ENCODE results near the gene PSMD4. TPM values are rescaled to one million over a fixed set of nuclear protein-coding genes. Genes with fewer than 3 reads are reported as not detected.
A peak's percentile ranks its signal among the peaks of the same experiment; 100 is the strongest.

Gene PSMD4
- polyA plus RNA-seq, 3 donors = 232 to 266 (median 252) TPM

DNA sequence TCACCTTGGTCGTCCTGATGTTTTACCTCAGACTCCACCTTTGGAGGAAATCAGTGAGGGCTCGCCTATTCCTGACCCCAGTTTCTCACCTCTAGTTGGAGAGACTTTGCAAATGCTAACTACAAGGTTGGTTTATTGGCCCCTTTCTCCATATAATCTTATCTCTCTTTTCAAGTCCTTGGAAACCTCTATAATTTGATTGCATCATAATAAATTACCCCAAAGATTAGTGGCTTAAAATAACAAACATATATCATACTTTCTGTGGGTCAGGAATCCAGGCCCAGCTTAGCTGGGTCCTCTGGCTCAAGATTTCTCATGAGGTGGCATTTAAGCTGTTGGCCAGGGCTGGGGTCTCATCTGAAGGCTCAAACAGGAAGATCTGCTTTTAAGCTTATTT, 12.1 kb upstream of the PSMD4 start:
- Histone ChIP-seq H3K4me2 (replicated peaks; ENCODE audit: extremely low read depth, low read length, poor library complexity, severe bottlenecking) (no peak overlapping the region), H3K4me1 (ENCODE audit: control insufficient read depth in 1 of 2, insufficient read depth in 2 of 2, low read length in 2 of 2) (peaks cover 7 to 9% of the 10 kb centered on the region in 2 donors), H3K79me2 (ENCODE audit: insufficient read depth, low read length) (no peaks in the 10 kb centered on the region), H2AFZ (ENCODE audit: insufficient read depth, low read depth, low read length, poor library complexity, severe bottlenecking) (no peak overlapping the region), H3K36me3 (replicated peaks in 1 of 2; ENCODE audit: control insufficient read depth in 1 of 2, insufficient read depth in 2 of 2, low read length in 2 of 2) (peaks cover 92 to 99% of the 10 kb centered on the region in 2 donors), H3K27me3 (ENCODE audit: control insufficient read depth in 2 of 2, insufficient read depth in 2 of 2, low read length in 2 of 2) (no peaks in the 10 kb centered on the region), H3K4me3 (replicated peaks in 1 of 3; ENCODE audit: low read depth in 2 of 3, low read length in 3 of 3) (no peak overlapping the region), H3K9me3 (replicated peaks in 1 of 2; ENCODE audit: control insufficient read depth in 1 of 2, insufficient read depth in 1 of 2, low read length in 2 of 2) (no peaks in the 10 kb centered on the region), H3K9ac (ENCODE audit: insufficient read depth, low read length, poor library complexity, severe bottlenecking) (no peak overlapping the region), H4K20me1 (ENCODE audit: insufficient read depth, low read length) (peaks cover 3% of the 10 kb centered on the region), H3K27ac (ENCODE audit: low read depth in 1 of 2, low read length in 2 of 2) (no peak overlapping the region)
- no peak for DNase-seq
- Mint-ChIP-seq H3K4me3 (no peak overlapping the region), H3K27me3 (ENCODE audit: low read depth in 3 of 3) (no peaks in the 10 kb centered on the region), H3K9me3 (peaks cover 0 to 2% (median 0%) of the 10 kb centered on the region in 7 donors), H3K4me1 (peaks cover 10% of the 10 kb centered on the region), H3K27ac (peak overlapping the region in 1 of 7 donors; percentile 63), H3K36me3 (peaks cover 79 to 99% of the 10 kb centered on the region in 2 donors)
- WGBS (ENCODE audit: insufficient coverage) = 100% methylated on average over 1 of the region's 2 CpGs
- TF ChIP-seq, protein P1, sequence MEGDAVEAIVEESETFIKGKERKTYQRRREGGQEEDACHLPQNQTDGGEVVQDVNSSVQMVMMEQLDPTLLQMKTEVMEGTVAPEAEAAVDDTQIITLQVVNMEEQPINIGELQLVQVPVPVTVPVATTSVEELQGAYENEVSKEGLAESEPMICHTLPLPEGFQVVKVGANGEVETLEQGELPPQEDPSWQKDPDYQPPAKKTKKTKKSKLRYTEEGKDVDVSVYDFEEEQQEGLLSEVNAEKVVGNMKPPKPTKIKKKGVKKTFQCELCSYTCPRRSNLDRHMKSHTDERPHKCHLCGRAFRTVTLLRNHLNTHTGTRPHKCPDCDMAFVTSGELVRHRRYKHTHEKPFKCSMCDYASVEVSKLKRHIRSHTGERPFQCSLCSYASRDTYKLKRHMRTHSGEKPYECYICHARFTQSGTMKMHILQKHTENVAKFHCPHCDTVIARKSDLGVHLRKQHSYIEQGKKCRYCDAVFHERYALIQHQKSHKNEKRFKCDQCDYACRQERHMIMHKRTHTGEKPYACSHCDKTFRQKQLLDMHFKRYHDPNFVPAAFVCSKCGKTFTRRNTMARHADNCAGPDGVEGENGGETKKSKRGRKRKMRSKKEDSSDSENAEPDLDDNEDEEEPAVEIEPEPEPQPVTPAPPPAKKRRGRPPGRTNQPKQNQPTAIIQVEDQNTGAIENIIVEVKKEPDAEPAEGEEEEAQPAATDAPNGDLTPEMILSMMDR (IDR thresholded peaks at IDR 0.05) = no peak
- intact Hi-C loops (cut with micrococcal nuclease) = no loop called here

DNA sequence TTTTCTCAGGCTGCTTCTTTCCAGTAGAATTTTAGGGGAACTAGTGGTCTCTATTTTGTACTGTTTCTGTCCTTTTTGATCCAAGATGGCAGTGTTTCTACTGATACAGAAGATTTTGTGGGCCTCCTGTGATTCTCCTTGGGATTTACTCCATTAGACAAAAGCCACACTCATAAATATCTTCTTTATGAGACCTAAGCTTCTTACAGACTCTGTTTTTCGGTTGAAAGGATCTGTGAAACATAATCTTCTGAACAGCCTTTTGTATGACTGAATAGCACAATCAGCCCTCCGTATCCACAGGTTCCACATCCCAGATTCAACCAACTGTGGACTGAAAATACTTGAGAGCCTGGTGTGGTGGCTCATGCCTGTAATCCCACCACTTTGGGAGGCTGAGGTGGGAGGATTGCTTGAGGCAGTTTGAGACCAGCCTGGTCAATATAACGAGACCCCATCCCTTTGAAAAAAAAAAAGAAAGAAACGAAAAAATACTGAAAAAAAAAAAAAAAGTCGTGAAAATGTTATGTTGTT, 10.8 kb upstream of the PSMD4 start:
- no peak for DNase-seq
- intact Hi-C loops (cut with micrococcal nuclease) = no loop called here
- Histone ChIP-seq H2AFZ (ENCODE audit: insufficient read depth, low read depth, low read length, poor library complexity, severe bottlenecking) (no peak overlapping the region), H3K79me2 (ENCODE audit: insufficient read depth, low read length) (no peaks in the 10 kb centered on the region), H3K4me1 (ENCODE audit: control insufficient read depth in 1 of 2, insufficient read depth in 2 of 2, low read length in 2 of 2) (no peaks in the 10 kb centered on the region), H4K20me1 (ENCODE audit: insufficient read depth, low read length) (no peaks in the 10 kb centered on the region), H3K36me3 (replicated peaks in 1 of 2; ENCODE audit: control insufficient read depth in 1 of 2, insufficient read depth in 2 of 2, low read length in 2 of 2) (peaks cover 92 to 100% of the 10 kb centered on the region in 2 donors), H3K27me3 (ENCODE audit: control insufficient read depth in 2 of 2, insufficient read depth in 2 of 2, low read length in 2 of 2) (no peaks in the 10 kb centered on the region), H3K4me3 (replicated peaks in 1 of 3; ENCODE audit: low read depth in 2 of 3, low read length in 3 of 3) (no peak overlapping the region), H3K9me3 (replicated peaks in 1 of 2; ENCODE audit: control insufficient read depth in 1 of 2, insufficient read depth in 1 of 2, low read length in 2 of 2) (no peaks in the 10 kb centered on the region), H3K9ac (ENCODE audit: insufficient read depth, low read length, poor library complexity, severe bottlenecking) (no peak overlapping the region), H3K4me2 (replicated peaks; ENCODE audit: extremely low read depth, low read length, poor library complexity, severe bottlenecking) (no peak overlapping the region), H3K27ac (ENCODE audit: low read depth in 1 of 2, low read length in 2 of 2) (no peak overlapping the region)
- peaks cover 0 to 2% (median 0%) of the 10 kb centered on the region in 7 donors for H3K9me3 Mint-ChIP-seq
- no peaks in the 10 kb centered on the region for H3K4me1 Mint-ChIP-seq
- H3K27me3 Mint-ChIP-seq (ENCODE audit: low read depth in 3 of 3) = no peaks in the 10 kb centered on the region
- peaks cover 82 to 100% of the 10 kb centered on the region in 2 donors for H3K36me3 Mint-ChIP-seq
- no peak overlapping the region for H3K4me3 Mint-ChIP-seq
- no peak overlapping the region for H3K27ac Mint-ChIP-seq
- TF ChIP-seq, protein P1 (IDR thresholded peaks at IDR 0.05) = no peak
- no CpG with 5 or more reads among the region's 5 CpGs for WGBS (ENCODE audit: insufficient coverage)
